Body of pancreas (tissue), 4 donors: ENCODE measurements around the gene HEXIM1. TPM values are rescaled to one million over a fixed set of nuclear protein-coding genes. Genes with fewer than 3 reads are reported as not detected.

Experiments used
- ATAC-seq: fragments of 150-250 bp; one replicate; pipeline ENCODE4 v1.9.1; 2016
- DNase-seq, 4 donors: peaks; one replicate each; pipeline ENCODE4 v3.0.0-alpha.2; 2019
- H3K27ac ChIP-seq, 4 donors: fragments of 200-600 bp; sonication (generic); 1 replicate in 3 of 4; 2 replicates in 1 of 4; pipeline versions ENCODE4 v1.5.1 to v1.6.1; 2016 to 2019; ENCODE audit warnings: mild to moderate bottlenecking in 1 of 4, mixed read lengths in 1 of 4, moderate library complexity in 1 of 4
- H3K27me3 ChIP-seq, 2 donors: fragments of 200-600 bp; sonication (generic); one replicate each; pipeline ENCODE4 v1.6.0; 2016; ENCODE audit warnings: mild to moderate bottlenecking in 1 of 2
- H3K36me3 ChIP-seq, 2 donors: fragments of 200-600 bp; sonication (generic); replicated peaks in 1 of 2; 2 replicates each; pipeline ENCODE4 v1.5.1; 2016; ENCODE audit warnings: low read depth in 2 of 2; ENCODE audit not compliant: insufficient read depth in 1 of 2
- H3K4me1 ChIP-seq: fragments of 200-600 bp; sonication (generic); one replicate; pipeline ENCODE4 v1.6.0; 2016
- H3K4me3 ChIP-seq, 2 donors: fragments of 200-600 bp; sonication (generic); 1 replicate in 1 of 2; 2 replicates in 1 of 2; pipeline ENCODE4 v1.5.1; 2016 to 2019
- H3K9me3 ChIP-seq, 3 donors: fragments of 200-600 bp; sonication (generic); 1 replicate in 2 of 3; 2 replicates in 1 of 3; pipeline ENCODE4 v1.5.1; 2016
- POLR2A ChIP-seq, 3 donors: fragments of 450-650 bp; IDR thresholded peaks; one replicate each; pipeline ENCODE4 v1.6.1; 2016; ENCODE audit warnings: antibody characterized with exemption in 3 of 3, mild to moderate bottlenecking in 2 of 3
- WGBS, 2 donors: methylation state at CpG; one replicate each; pipeline ENCODE4 v1.1.5; 2017; 5-methylcytosine and 5-hydroxymethylcytosine counted together
- intact Hi-C: fragments of 100-400 bp; cut with DNase I; formaldehyde crosslinking; loops from one replicate; pipeline ENCODE4 v1.15.1; 2023
- total RNA-seq, 2 donors: library from RNA; depleted of rRNA; stranded (reverse); fragments of >200 nt; gene quantifications; one replicate each; pipeline ENCODE4 v1.1.0, GENCODE V29; 2016
- TF ChIP-seq, protein P1 (sequence below), 7 experiments: fragments of 450-650 bp in 4 of 7; fragments of 200-600 bp in 3 of 7; sonication (generic) in 3 of 7; IDR thresholded peaks; one replicate each; pipeline ENCODE4 v1.5.1; 2016 to 2019; ENCODE audit warnings: antibody characterized with exemption in 7 of 7

The HEXIM1 gene
- total RNA-seq, 2 donors from 2014 or later = 13.8 to 15.3 TPM

DNA sequence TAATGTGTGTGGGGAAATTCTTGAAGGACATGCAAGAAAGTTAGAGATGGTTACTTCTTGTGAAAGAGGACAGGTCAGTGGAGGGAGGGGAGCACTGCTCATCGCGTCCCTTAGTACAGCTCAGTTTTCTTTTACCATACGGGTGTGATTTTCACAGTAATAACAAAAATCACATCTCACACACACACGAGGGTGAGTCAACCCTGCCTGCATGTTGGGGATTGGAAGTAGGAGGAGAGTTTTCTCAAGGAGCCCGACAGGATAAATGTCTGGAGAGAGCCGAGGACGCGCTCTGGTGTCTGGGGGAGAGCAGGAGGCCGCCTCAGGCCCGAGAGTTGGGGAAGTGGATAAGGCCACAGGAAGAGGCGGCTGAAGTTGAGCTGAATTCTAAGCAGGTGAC, 32.4 kb upstream of the HEXIM1 start:
- Histone ChIP-seq H3K4me1 (no peaks in the 10 kb centered on the region), H3K9me3 (no peaks in the 10 kb centered on the region), H3K27ac (no peak overlapping the region), H3K27me3 (no peaks in the 10 kb centered on the region), H3K36me3 (no peaks in the 10 kb centered on the region), H3K4me3 (no peak overlapping the region)
- ATAC-seq (no peak), DNase-seq (no peak)
- TF ChIP-seq POLR2A (IDR thresholded peaks at IDR 0.05) = no peak
- TF ChIP-seq, protein P1, sequence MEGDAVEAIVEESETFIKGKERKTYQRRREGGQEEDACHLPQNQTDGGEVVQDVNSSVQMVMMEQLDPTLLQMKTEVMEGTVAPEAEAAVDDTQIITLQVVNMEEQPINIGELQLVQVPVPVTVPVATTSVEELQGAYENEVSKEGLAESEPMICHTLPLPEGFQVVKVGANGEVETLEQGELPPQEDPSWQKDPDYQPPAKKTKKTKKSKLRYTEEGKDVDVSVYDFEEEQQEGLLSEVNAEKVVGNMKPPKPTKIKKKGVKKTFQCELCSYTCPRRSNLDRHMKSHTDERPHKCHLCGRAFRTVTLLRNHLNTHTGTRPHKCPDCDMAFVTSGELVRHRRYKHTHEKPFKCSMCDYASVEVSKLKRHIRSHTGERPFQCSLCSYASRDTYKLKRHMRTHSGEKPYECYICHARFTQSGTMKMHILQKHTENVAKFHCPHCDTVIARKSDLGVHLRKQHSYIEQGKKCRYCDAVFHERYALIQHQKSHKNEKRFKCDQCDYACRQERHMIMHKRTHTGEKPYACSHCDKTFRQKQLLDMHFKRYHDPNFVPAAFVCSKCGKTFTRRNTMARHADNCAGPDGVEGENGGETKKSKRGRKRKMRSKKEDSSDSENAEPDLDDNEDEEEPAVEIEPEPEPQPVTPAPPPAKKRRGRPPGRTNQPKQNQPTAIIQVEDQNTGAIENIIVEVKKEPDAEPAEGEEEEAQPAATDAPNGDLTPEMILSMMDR (IDR thresholded peaks at IDR 0.05) = no peak
- WGBS, 2 donors = 73 to 81% methylated on average over 11 of the region's 11 CpGs
- intact Hi-C loops = no loop called here

DNA sequence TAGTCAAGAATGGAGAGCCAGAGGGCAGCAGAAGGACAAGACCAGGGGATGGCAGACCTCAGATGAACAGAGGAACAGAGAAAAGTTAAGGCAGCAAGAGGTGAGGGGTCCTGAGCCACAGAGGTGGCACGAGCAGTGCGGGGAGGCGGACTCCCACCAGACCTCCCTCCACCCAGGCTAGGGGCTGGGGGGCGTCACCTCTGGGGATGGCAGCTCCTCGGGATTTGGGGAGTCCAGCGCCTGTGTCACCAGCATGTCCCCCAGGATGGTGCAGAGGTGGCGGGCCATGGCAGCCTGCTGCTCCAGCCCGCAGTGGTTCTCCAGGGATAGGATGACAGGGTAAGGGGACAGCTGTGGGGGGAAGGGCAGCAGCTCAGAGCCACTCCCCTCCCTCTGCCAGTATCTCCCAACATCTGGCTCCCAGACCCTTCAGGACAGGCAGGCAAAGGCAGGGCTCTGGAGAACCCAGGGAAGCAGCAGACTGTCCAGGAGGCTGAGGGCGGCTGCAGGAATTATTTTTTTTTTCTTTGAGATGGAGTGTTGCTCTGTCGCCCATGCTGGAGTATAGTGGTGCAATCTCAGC, 31.8 kb upstream of the HEXIM1 start:
- Histone ChIP-seq H3K27me3 (no peaks in the 10 kb centered on the region), H3K36me3 (no peaks in the 10 kb centered on the region), H3K9me3 (no peaks in the 10 kb centered on the region), H3K27ac (no peak overlapping the region), H3K4me1 (no peaks in the 10 kb centered on the region), H3K4me3 (no peak overlapping the region)
- WGBS, 2 donors = 85 to 95% methylated on average over 5 to 10 of the region's 10 CpGs
- ATAC-seq (no peak), DNase-seq (no peak)
- intact Hi-C loops = no loop called here
- no peak for TF ChIP-seq POLR2A (IDR thresholded peaks at IDR 0.05)
- TF ChIP-seq, protein P1 (IDR thresholded peaks at IDR 0.05) = no peak

DNA sequence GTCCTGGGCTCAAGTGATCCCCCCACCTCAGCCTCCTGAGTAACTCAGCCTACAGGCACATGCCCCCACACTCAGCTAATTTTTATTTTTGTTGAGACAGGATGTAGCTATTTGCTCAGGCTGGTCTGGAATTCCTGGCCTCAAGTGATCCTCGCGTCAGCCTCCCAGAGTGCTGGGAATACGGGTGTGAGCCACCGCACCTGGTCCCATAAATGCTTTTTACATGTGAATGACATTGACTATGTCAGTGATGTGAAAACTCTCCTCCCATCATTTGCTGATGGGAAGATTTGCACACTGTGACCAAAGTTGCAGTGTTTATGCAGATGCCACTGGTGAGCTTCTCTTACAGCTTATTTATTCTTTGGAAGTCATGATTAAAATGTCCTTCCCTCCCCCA, 30.9 kb upstream of the HEXIM1 start:
- DNase-seq (no peak), ATAC-seq (no peak)
- TF ChIP-seq, protein P1 (IDR thresholded peaks at IDR 0.05) = no peak
- no peak for TF ChIP-seq POLR2A (IDR thresholded peaks at IDR 0.05)
- no peak overlapping the region for H3K4me3 ChIP-seq
- no peaks in the 10 kb centered on the region for H3K4me1 ChIP-seq
- H3K9me3 ChIP-seq = no peaks in the 10 kb centered on the region
- intact Hi-C loops = no loop called here
- H3K36me3 ChIP-seq = no peaks in the 10 kb centered on the region
- no peak overlapping the region for H3K27ac ChIP-seq
- H3K27me3 ChIP-seq = no peaks in the 10 kb centered on the region
- WGBS, 2 donors = 94 to 98% methylated on average over 4 of the region's 4 CpGs

DNA sequence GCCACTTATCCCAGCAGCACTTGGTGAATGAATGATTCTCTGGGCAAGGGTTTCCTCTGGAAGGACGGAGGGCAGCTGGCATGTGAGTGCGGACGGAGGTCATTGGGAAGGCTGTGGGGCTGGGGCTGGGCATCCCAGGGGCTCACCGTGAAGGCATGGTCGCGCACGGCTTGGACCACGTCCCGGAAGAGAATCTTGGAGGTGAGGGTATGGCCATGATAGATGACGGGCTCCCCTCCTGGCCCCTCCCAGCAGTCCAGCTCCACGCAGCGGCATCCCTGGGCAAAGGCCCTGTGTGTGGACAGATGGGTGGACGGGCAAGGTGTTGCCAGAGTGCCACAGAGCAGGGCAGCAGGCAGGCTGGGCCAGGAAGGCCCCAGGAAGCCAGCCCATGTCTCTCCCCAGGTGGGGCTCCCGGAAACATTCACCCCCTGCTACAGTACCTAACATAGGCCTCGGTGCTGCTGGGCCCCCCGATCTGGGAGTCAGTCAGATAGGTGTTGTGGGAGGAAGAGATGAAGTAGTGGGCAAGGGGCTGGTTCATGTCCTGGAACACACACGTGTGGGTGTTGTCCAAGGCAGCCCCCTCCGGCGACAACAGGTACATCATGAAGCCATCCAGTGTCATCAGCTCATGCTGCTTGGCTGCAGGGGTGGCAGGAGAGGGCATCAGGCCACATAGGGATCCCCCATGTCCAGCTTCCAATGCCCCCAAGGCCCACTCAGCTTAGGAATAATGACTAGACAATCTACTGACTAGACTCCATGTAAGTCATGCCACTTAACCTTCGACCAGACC, 30.2 kb upstream of the HEXIM1 start:
- DNase-seq = no peak

More for the DNA sequence above, 30.2 kb upstream of the HEXIM1 start:
- TF ChIP-seq, protein P1 (IDR thresholded peaks at IDR 0.05) = no peak
- TF ChIP-seq POLR2A (IDR thresholded peaks at IDR 0.05) = no peak
- no peak overlapping the region for H3K4me3 ChIP-seq
- intact Hi-C loops = no loop called here
- H3K27ac ChIP-seq = no peak overlapping the region
- WGBS, 2 donors = 85 to 92% methylated on average over 10 to 20 of the region's 20 CpGs
- H3K27me3 ChIP-seq = no peaks in the 10 kb centered on the region
- no peaks in the 10 kb centered on the region for H3K9me3 ChIP-seq
- no peaks in the 10 kb centered on the region for H3K36me3 ChIP-seq
- H3K4me1 ChIP-seq = no peaks in the 10 kb centered on the region
- no peak for ATAC-seq
